GM18868 (cell line): ENCODE data around the gene SYNE2.
"Not testable (repeated sequence)": the region's sequence is repeated elsewhere in the genome, so short reads cannot be mapped to it uniquely, and the experiment has no call there.

Experiments
- ATAC-seq: cut with Tn5 transposase; IDR thresholded peaks from one replicate; pipeline ENCODE4 v1.9.1; 2021; ENCODE audit warnings: mild to moderate bottlenecking, moderate library complexity; ENCODE audit not compliant: unreplicated experiment

SYNE2 gene

DNA sequence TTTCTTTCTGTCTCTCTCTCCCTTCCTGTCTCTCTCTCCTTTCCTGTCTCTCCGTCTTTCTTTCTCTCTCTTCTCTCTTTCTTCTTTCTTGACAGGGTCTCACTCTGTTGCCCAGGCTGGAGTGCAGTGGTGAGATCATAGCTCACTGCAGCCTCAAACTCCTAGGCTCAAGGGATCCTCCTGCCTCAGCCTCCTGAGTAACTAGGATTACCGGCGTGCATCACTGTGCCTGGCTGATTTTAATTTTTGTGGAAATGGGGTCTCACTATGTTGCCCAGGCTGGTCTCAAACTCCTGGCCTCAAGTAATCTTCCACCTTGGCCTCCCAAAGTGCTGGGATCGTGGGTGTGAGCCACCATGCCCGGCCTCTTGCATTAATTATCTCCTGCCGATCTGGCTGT, 358.1 kb downstream of the SYNE2 start:
- not testable (repeated sequence) for ATAC-seq

DNA sequence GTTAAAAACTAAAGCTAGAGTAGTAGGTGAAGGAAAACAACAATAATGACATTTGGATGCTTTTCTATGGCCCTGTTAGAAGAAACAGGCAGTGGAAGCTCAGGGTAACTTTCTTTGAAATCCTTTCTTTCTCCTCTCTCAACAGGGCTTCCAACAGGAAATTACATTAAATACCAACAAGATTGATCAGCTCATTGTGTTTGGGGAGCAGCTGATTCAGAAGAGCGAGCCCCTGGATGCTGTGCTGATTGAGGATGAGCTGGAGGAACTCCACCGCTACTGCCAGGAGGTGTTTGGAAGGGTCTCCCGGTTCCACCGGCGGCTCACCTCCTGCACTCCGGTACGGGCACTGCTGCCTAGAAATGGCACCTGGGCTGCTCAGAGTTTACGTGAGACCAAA, 359.9 kb downstream of the SYNE2 start:
- ATAC-seq: no peak

DNA sequence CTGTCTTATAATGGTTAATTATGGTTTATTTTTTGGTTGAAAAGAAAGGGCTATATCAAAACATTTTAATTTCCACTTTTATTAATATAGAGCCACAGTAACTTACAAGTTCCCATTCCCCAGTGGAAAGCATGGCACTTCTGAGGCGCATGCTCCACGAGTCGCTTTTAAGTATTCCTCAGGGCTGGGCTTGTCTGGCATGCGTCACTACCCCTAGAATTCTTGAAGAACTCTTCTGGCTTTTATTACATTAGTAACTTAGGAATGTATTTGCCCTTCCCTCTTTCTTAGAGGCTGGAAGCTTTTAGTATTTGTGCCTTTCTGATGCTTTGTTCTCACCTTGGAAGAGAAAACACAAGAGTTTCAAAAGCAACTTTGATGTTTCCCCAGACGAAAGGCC, 360.3 kb downstream of the SYNE2 start:
- no peak for ATAC-seq

DNA sequence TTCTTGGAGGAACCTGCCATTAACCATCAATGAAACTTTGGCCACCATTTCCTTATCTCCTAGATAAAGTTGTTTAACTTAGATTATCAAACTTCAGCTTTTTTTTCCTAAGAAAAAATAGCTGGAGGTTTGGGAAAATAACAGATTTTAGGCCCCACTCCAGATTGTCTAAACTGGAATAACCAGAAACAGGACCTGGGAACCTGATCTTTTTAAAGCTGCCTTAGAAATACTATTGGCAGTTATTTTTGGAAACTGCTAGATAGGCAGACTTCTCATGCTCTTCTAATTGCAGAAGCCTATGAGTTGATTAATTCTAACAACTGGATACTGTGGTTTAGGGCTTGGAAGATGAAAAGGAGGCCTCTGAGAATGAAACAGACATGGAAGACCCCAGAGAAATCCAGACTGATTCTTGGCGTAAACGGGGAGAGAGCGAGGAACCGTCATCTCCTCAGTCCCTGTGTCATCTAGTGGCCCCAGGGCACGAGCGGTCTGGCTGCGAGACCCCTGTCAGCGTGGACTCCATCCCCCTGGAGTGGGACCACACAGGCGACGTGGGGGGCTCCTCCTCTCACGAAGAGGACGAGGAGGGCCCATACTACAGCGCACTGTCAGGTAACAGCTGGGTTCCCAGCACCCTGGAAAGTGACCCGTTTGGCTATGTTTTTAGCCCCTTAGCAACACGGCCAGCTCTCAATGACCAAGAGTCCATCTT, 361.2 kb downstream of the SYNE2 start:
- ATAC-seq: no peak

DNA sequence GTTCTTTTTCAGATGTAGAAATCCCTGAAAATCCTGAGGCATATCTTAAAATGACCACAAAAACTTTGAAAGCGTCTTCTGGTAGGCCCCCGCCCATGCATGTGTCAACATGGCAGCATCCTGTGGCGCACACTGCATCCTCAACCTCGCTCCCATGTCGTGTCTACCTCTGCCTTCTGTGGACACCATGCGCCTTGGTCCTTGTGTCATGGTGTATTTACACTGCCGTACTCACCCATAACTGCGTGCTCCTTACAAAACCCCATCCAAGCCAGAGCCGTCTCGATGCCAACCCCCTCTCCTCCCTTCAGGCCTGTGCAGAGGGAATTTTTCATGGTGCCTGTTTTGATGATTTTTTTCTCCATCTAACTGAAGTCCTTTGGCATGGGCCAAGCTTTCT, 362.5 kb downstream of the SYNE2 start:
- ATAC-seq: no peak

DNA sequence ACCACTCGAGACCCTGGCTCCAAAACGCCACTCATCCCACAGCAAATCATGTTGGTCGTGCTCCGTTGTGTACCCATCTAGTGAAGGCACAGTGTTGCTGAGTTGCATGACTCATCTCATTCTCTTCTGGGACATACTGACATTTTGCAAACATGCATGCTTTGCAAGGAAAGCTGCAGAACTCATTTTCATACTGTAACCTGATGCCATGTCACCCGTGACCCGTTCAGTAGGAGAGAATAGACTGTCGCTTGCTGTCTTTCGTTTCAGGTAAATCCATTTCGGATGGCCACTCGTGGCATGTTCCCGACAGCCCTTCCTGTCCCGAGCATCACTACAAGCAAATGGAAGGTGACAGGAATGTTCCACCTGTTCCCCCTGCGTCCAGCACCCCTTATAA, 363.2 kb downstream of the SYNE2 start:
- no peak for ATAC-seq

DNA sequence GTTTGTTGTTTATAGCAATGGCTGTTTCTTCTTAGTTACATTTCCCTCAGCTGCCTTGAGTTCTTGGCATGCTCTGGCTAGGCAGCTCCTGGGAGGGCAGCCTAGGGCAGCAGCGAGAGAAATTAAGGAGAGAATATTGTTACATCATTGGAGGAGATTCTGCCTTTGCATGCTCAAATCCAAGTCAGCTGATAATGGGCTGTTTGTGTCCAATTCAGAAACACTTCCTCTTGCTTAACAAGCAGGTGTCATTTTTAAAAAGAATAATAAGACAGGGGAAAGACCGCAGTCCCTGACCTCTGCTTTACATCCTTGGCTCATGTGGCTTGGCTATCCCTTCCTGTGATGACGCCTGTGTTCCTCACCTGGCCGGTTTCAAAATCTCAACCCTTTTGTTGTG, 364.5 kb downstream of the SYNE2 start:
- no peak for ATAC-seq

DNA sequence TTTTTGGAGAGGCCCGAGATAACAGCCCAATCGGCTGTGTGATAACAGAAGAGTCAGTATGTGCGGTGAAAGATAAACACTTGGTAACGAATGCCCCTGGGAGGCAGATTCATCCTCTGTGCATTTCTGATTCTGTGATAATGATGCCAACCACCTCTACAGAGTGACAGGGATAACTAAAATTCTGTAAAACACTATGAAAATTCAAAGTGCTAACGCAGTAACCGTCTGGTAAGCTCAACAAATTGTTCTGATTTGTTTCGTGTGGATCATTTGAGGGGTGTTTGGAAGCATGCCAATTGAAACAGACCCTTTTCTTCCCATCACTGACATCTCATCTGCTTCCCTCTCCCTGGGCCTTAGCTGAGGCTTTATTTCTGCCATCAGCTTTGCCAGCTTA, 365.0 kb downstream of the SYNE2 start:
- no peak for ATAC-seq

DNA sequence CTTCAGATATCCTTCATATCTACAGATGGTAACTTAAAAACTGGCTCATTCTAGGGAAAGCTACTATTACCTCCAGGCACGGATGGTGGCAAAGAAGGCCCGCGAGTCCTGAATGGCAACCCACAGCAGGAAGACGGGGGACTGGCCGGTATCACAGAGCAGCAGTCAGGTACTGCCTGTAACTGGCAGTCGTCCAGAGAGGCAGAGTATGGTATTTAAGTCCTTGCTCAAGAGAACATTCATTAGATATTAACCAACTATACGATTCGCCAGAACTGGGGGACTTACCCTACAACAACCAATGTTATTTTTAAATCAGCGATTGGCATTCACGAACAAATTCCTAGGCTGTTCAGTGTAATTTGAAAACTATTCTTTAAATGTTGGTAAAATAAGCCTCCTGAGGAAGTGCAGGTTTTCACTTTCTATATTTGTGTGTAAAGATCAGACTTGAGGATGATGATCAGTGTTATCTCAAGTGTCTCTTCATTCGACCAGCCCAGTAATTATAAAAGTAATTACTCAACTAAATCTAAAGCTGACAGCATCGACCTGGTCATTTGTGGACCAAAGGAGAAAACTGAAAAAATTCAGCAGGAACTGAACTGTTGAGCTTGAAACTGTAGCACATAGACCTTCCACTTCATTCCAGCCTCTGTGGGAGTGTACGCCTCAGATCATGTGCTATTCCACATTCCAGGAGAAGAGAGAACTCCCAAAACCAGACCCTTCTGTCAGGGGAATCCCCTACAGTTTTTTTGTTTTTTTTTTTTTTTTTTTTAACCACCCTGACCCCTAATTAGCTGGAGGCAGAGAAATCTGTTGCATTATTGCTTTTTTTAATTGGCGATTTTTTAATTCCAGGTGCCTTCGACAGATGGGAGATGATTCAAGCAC, 365.8 kb downstream of the SYNE2 start:
- peak; percentile 46 for ATAC-seq

DNA sequence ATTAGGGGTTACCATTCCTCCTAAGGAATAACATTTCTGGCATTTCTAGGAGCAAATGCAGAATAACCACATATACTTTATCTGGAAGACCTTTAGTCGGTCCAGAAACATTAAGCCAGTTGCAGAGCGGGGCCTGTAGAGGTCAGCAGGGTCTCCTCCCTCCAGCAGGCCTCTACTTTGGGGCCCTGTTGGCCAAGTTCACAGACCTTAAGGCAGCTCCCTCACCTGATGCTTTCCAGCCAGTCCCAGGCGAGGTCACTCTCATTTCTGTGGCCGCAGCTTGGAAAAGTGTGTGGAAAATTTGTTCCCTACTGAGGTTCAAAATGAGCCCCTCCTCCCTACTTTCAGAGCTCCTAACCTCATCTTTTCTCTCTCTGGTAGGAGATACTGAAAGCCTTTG, 367.3 kb downstream of the SYNE2 start:
- ATAC-seq: no peak

DNA sequence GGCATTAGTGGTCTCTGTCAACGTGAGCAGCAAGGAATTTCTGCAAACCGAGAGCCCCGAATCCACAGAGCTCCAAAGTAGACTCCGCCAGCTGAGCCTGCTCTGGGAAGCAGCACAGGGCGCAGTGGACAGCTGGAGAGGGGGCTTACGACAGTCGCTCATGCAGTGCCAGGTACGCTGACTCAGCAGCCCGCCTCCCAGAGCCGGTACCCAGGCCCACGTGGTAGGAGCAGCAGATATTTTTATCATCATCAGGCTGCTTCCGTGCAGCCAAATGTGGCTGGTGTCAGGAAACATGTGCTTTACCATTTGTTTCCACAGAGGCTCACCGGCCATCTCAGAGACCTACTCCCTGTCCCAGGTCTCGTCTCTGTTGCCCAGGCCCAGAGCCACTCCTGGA, 367.7 kb downstream of the SYNE2 start:
- peak; percentile 34 for ATAC-seq

DNA sequence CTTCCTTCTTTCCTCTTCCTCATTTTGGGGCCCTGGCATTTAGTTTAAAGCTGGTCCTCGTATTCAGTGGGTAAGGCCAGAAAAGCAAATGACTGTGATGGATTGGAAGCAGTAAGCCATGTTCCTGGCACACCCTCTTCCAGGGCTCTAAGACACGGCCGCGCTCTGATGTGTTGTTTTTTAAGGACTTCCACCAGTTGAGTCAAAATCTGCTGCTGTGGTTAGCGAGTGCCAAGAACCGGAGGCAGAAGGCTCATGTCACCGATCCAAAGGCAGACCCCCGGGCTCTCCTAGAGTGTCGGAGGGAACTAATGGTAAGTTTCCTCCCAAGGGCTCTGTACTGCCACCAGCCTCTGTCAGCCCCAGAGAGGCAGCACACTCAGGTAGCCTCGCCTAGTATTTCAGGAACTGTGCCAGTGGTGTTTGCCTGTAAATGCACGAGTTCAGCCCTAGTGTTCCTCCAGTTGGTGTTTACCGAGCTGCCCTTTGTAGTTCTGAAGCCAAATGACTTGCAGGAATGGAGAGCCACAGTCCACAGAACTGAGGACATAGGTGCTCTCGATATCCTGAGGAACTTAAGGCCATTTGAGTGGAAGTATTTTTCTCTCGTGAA, 368.7 kb downstream of the SYNE2 start:
- no peak for ATAC-seq

DNA sequence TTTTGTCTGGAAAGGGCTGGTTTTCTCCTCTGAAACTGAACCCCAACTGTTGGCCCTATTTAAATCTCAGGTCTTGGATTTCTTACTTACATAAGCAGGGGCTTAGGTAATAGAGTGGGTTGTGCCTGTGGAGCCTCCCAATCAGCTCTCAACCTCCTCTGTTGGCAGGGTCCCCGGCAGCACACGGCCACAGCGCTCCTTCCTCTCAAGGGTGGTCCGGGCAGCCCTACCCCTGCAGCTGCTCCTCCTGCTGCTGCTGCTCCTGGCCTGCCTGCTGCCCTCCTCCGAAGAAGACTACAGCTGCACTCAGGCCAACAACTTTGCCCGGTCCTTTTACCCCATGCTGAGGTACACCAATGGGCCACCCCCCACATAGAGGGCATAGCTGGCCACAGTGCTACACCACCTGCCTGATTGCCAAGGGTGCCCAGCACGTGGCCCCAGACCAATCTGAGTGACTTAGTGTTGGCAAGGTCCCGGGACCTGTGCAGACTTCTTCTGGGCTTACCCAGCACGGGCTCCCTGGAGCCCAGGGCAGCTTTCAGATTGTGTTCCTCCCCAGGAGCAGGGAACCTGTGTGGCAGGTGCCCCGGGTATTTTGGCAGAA, 372.4 kb downstream of the SYNE2 start:
- ATAC-seq: no peak

DNA sequence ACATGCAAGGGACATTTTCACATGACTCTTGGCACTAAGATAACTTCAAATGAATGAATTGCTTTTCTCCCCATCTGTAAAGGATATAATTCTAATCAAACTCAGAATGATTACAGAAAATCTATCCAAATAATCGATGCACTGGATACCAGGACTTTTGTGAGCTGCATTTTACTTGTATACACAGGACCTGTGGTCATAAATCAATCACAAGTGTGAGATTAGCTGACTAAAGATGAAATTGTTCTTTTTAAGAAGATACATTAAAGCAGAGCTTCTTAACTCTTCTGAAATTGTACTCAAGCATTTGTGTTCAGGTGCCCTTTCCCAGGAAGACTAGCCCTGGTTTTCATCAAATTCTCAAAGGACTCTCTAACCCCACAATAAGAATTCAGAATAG, 375.1 kb downstream of the SYNE2 start:
- no peak for ATAC-seq

DNA sequence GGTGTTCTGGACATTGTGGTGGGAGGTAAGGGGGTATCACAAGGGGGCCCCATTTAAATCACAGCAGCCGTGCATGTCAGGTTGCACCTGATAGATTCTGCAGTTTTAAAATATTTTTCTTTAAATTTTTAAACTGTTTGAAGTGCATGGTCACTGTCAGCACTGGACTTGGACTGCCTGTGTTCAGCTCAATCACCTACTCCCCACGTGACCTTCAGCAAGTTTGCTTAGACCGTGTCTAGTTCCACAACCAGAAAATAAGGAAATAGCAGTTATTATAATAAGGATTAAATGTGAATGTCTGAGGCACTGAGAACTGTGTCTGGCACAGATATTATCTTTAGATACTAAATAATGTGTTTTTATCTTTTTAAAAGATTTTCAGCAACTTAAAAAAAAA, 376.7 kb downstream of the SYNE2 start:
- ATAC-seq: no peak

DNA sequence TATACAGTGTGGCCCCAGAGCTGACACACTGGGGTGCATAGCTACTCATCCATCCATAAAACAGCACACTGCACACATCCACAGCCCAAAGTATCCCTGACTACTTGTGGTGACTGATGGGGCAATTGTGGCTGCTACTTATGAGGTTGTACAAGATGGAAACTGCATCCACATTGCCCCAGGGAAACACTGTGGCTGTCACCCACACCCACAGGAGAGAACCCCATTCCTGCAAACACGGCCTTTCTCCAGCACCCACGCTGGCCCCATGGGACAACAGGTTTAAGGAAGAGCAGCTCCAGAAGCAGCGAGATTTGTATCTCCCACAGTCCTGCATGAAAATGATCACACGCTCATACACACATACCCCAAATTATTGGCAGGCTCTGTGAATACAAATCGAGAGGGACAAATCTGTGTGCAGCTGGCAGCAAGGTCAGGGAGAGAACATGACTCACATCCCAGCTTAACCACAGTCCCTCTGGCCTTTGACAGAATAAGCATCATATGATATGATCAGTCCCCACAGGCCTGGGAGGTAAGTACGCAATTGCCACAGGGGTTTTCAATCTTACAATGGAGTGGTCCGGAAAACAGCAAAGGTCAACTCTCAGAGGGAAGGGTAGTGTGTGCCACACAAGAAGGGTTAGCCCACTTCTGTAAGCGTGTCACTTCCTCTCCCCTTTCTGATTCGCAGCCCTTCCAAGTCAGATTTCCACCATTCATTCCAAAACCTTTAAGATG, 379.5 kb downstream of the SYNE2 start:
- peak; percentile 37 for ATAC-seq

DNA sequence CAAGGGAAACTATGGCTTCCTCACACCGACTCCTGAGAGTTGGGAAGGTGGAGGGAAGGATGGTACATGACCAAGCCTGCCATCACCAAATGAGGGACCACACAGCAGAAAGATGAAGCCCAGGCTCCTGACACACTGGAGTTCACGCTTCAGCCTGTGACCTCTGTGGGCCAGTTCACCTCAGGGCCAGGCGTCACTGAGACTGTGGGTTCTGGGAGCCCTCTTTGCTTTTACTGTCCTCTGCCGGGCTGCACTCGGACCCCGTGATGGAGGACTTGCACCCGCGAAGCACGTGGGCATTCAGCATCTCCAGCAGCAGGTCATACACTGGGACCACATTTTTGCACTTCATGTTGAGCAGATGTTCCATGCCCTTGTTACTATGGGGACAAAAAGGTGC, 380.1 kb downstream of the SYNE2 start:
- no peak for ATAC-seq

DNA sequence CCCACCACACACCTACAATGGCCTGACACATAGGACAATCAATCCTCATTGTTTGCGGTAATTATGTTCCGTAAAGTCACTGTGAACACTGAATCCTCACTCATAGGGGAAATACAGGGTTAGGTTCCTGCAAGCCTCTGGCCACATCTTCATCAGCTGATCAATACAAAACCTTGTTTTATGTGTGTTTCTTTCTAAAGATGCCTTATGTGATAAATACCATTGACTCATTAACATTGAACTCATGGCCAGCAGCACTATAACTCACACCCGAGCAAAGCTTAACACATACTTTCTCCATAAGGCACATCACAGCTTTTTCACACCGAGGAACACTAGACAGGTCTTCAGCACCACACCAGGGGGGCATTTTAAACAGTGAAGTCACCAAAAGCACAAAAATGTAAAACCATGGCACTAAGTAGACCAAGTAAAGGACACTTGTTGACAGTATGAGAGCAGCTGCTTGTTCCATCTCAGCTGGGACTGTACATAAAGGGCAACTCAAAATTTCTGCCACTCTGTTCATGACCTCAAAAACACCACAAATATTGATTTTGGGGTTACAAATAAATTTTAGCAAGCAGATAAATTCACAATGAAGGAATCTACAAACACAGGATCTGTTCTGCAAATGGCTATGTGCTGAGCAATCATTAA, 380.9 kb downstream of the SYNE2 start:
- ATAC-seq: no peak

DNA sequence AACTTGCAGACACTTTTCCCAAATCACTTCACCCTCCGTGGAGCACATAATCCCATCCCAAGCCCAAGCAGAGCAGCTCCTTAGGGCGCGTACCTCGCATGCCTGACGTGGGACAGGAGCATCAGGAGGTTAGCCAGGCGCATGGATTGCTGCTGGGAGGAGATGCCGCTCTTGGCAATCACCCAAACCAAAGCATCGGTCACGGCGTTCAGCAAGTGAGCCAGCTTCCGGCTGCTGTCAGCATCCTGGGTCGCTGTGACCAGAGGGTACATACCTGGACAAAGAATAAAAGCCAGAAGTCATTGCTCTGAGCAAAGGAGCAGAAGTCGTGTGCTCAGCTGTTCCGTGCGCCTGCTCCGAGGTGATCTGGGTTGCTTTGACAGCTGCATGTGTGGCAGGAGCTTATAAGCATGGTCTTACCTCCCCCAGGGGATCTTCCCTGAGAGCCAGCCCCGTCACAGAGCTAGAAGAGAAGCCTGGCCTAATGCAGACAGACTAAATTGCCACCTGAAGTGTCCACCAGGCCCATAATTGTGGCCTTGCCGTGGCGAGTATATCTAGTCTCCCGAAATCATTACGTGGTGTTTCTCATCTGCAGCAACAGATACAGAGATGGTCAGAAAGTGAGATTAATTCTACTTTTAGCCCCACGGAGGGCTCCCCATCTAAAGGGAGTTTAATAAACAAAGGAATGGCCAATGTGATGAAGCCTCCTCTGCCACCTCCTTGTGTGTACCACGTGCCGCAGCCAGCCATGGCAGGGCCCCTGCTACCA, 382.3 kb downstream of the SYNE2 start:
- peak; percentile 12 for ATAC-seq
